Germinal center (tissue), 1 donor: ENCODE data around the gene PIGQ.

Source experiments
- DNase-seq: peaks from one replicate; pipeline ENCODE4 v3.0.0; 2012; ENCODE audit warnings: mixed read lengths, low spot score

PIGQ gene

DNA sequence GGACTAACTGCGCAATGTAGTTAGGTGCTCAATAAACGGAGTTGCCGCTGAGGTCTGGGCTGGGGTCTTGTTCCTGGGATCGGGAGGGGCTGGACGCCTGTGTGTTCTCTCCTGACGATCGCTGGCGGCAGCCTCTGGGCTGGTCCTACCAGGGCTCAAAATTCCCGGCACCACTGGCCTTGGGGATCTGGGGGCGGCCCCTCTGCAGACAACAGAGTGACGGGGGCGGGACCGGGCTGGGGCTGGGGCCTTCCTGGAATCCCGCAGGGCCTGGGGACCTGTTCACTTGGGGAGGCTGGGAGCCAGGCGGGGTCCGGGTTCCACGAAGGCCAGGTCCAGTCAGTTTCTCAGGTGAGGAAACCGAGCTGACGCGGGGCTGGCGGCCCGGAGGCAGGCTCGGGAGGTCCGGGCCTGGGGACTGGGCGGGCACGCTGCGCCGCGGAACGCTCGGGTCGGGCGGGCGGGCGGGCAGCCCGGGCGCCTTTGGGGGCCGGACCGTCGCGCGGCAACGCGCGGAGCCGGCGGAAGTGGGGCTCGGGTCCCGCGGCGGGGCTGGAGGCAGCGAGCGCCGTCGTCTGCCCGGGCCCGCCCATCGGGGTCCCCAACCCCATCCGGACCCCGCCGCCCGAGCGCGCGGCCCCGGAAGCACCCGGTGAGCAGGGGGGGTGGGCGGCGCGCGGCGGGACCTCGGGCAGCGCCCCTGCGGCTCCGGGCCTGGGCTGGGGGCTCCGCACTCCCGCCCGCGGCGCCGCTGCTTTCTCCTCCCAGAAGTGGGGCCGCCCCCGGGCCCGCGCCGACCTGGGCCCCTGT, at the start of gene PIGQ:
Gene PIGQ, plus strand, starts transcription at position 524 of the 810 bp plus-strand sequence. CDS start 4,107 bp downstream, outside the sequence.
- peak; percentile 81 for DNase-seq

DNA sequence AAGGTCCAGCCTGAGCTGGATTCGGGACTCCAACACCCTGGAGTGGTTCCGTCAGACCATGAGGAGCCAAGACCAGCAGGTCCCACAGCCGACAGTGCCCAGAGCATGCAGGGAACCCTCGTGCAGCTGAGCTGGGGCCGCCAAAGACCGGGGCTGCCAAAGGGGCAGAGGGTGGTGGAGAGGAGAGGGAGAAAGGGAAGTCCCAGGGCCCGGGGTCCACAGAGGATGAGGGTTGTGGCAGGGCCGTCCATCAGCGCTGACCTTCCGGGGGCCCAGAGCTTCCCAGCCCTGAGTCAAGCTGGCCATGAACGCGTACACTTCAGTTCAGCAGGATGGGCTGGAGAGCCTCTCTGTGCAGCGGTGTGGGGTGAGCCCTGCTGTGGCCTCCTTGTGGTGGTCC, 48.9 kb upstream of the PIGQ start:
- DNase-seq, result no peak

DNA sequence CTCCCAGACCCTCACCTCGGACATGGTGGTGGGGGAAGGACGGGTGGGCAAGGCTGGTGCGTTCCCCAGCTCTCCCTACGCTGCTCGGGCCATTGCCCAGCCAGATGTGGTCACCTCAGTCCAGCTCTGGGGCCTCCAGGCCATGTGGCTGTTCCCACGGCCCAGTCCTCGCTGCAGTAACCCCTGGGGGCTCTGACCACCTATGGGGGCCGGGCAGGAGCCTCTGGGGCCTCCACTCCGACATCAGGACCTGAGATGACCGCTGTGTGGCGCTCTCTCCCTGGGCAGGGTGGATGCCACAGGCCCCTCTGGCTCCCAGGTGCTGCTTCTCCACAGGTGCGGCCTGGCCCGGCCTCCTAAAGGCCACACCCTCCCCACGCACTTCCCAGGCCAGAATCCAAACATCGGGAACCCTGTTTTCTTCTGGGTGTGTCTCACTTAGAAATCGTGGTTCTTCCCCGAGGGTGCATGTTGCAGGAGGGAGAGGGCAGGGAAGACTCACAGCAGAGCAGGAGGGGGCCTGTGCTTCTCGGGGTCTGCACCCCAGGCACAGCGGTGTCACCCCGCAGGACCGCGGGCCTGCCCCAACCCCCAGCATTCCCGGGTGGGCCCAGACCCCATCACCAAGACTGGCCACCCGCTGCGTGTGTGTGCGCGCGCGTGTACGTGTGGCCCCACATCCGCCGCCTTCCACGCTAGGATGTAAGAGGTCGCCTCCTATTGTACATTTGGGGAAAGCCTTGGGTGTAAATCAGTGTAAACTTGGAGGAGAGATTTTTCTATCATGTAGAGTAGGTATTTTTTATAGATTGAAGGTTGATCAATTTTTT, 48.2 kb upstream of the PIGQ start:
- no peak for DNase-seq

GRCh38 chr16:522320-523096, 47.3 kb upstream of the PIGQ start:
- no peak for DNase-seq

DNA sequence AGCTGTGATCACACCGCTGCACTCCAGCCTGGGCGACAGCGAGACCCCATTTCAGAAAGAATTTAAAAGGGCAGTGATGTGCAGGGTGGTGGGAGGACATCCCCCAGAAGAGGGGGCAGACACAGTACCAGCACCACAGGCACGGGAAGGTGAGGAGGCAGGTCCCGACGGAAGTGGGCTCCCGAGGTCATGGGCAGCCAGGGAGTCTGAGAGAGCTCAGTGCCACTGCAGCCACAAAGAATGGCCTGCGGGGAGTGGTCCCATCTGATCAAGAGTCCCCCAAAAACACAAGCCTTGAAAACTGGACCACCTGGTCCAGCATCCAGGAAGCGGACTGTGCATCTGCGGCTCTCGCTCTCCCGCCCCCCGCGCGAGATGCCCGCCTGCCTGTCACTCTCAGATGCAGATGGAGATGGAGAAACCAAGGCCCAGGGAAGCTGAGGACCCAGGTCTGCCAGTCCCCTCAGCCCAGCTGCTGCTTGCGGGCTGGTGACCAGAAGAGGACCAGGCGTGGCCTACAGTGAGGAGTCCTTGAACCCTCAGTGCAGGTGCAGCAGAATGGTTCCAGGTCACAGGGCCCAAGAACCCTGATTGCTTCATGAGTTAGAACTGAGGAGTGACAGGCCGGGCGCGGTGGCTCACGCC, 46.5 kb upstream of the PIGQ start:
- DNase-seq, result no peak

DNA sequence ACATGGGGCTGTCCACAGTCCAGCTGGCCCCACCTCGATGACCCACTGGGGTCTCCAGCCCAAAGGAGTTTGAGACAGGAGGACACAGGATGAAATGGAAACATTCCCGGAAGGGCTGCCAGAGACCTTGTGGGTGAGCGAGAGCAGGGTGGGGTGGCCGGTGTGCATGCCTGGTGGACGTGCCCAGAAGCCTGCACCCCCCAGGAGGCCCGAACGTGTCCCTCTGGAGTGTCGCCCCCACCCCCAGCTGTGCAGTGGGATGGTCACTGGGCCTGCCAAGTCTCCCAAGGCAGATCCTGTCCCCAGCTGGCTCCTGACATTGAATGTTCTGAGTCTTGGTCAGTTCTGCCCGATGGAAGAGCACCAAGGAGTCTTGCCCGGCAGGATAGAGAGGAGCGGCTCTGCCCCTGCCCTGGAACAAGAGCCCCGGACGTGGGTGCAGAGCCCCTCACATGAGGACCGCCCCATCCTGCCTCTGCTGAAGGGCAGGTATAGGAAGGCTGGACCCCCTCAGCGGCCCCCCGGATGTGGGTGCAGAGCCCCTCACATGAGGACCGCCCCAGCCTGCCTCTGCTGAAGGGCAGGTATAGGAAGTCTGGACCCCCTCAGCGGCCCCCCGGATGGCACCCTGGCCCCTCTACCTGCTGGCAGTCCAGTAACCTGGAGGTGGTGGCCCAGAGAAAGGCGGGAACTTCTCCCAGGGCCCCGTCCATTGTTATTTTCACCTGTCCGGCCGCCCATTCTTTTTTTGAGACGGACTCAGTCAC, 45.3 kb upstream of the PIGQ start:
- no peak for DNase-seq

GRCh38 chr16:525123-525519, 44.6 kb upstream of the PIGQ start:
- DNase-seq, result no peak

DNA sequence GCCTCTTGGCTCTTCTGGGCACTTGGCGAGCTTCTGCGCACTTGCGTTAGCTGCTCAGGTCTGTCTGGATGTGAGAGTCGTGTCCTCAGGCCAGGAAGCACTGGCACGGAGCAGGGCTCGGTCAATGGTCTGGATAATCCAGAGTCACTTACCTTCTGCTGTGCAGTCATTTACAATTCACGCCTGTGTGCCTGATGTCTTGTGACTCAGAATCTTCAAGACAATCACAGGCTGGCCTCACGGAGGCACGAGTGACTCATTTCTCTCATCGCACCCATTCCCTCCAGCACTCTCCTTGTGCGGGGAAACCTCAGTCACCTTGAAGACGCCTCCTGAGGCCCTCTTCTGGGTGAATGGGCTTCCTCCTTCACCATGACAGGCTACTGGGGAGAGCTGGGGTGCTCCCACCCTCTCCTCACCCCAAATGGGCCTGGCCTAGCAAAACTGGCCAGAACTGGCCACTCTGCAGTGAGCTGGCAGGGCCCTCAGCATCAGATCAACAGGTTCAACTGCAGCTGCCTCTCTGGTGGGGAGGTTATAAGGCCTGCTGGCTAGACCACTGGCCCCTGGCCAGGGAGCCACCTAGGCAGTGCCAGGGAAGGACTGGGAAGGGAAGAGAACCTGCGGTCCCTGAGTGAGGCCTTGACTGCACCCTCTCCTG, 44.1 kb upstream of the PIGQ start:
- no peak for DNase-seq

DNA sequence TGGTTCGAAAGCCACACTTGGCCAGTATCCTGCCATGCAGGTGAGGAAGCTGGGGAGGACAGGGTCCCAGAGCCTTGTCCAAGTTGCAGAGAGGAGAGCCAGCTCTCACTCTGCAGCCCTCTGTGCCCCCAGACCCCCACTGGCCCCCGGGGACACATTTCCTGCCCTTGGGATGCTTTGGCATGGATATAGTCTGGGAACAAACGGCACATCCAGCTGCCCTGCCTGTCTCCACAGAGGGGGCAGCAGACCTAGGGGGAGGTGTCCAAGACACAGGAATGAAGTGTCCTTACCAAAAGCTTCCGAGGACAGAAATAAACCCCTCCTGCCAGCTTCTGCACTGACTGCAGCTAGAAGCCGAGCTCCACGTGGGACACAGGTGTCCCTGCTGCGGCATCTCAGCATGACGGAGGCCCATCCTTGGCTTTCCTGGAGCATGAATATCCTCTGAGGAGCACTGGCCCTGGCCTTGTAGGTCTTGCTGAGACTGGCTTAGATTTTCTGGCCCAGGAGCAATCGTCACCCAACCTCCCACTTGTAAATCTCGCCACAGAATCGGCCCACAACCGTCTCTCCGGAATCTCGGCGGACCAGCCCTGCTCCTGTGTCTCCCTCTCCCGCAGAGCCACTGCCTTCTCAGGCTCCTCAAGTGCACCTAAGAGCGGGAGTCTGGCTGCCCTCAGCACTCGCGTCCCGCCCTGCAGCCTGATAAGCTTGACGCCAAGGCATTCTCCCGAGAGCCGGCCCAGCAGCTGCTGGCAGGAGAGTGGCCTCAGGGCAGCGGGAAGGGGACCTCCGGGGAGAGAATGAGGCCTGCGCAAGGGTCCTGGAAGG, 43.4 kb upstream of the PIGQ start:
- DNase-seq, result no peak

GRCh38 chr16:527015-527903, 42.5 kb upstream of the PIGQ start, which contains the start of gene CAPN15:
Gene CAPN15, plus strand, starts transcription at chr16:527712. Its CDS starts 19,127 bp downstream, at chr16:546839.
- DNase-seq, result peak; percentile 84

- no peak for DNase-seq
Measured at GRCh38 chr16:528111-529011, 41.4 kb upstream of the PIGQ start.

GRCh38 chr16:529012-529575, 40.7 kb upstream of the PIGQ start:
- no peak for DNase-seq

DNA sequence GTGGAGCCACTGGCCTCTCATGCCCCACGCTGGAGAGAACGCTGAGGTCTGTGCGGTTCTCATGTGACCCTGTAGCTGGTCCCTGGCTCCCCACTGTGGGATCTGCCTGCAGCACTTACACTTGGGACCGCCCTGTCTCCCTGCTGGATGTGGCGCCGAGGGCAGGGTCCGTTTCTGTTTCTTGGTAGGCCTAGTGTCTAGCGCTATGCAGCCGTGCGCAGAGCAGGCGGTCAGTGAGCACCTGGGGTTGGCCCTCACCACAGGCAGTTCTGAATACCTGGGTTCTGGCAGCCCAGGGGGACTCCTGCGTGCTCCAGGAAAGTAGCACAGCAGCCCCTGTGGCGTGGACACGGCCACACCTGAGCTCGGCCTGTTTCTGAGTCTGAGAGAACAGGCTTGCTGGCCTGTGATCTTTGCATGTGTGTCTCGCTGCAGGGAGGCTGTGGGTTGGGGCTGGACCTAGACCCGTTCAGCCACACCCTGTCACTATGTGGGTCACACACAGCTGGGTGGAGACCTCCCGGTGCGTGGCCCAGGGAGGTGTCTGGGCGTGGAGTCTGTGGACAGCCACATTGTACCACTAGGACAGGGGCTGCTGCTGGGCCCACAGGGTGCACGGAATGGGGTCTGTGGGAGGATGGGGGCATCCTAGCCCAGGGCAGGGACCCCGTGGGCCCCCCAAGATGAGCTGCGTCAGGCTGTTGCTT, 39.5 kb upstream of the PIGQ start:
- DNase-seq, result no peak

- DNase-seq, result no peak
Measured at GRCh38 chr16:531494-532125, 38.2 kb upstream of the PIGQ start.

GRCh38 chr16:533391-534123, 36.2 kb upstream of the PIGQ start:
- no peak for DNase-seq
